SK-N-SH (cell line): ENCODE results near the gene SUPT4H1. TPM values are rescaled to one million over a fixed set of nuclear protein-coding genes. Genes with fewer than 3 reads are reported as not detected.

ENCODE experiments used
- CTCF ChIA-PET: fragments of 300-600, 350-600 bp; formaldehyde crosslinking; extraction: SDS; loops from one replicate; lab custom pipeline; 2021; lab: Yijun Ruan, JAX
- POLR2A ChIA-PET: fragments of 350-600 bp; sonication (Branson Sonifier 250); formaldehyde crosslinking; extraction: SDS; loops from one replicate; lab custom pipeline; 2020; ENCODE audit warnings: antibody characterized with exemption, inconsistent platforms; lab: Yijun Ruan, JAX
- DNase-seq: peaks from one replicate; pipeline ENCODE4 v3.0.0; 2012
- H2AFZ ChIP-seq: fragments of 200-600 bp; sonication (generic); 2 replicates; pipeline ENCODE4 v1.8.1; 2016; ENCODE audit warnings: antibody characterized with exemption, mild to moderate bottlenecking, low read depth
- H3F3A ChIP-seq: fragments of 200-600 bp; sonication (generic); replicated peaks from 2 replicates; pipeline ENCODE3; 2016; ENCODE audit warnings: antibody characterized with exemption, mild to moderate bottlenecking; ENCODE audit not compliant: insufficient read depth
- H3K27ac ChIP-seq, 2 experiments: fragments of 200-500 bp in 1 of 2; fragments of 200-600 bp in 1 of 2; sonication (Bioruptor generic) in 1 of 2; sonication (generic), shearing (Covaris generic) in 1 of 2; 2 replicates each; pipeline versions ENCODE4 v1.5.1 to v1.6.1; 2014 to 2016; ENCODE audit warnings: low read depth in 2 of 2, inconsistent platforms in 1 of 2, low read length in 1 of 2, mild to moderate bottlenecking in 1 of 2, mixed read lengths in 1 of 2
- H3K27me3 ChIP-seq: fragments of 200-600 bp; sonication (generic), shearing (Covaris generic); 2 replicates; pipeline ENCODE4 v1.6.1; 2016; ENCODE audit warnings: mixed run types; ENCODE audit not compliant: insufficient read depth
- H3K36me3 ChIP-seq, 2 experiments: fragments of 200-500 bp in 1 of 2; fragments of 200-600 bp in 1 of 2; sonication (Bioruptor generic) in 1 of 2; sonication (generic) in 1 of 2; replicated peaks in 1 of 2; 2 replicates each; pipeline versions ENCODE3 to v1.5.1; 2014 to 2016; ENCODE audit warnings: low read length in 1 of 2, mild to moderate bottlenecking in 1 of 2; ENCODE audit not compliant: insufficient read depth in 2 of 2, control insufficient read depth in 1 of 2
- H3K4me1 ChIP-seq, 2 experiments: fragments of 200-500 bp in 1 of 2; fragments of 200-600 bp in 1 of 2; sonication (Bioruptor generic) in 1 of 2; sonication (generic), shearing (Covaris generic) in 1 of 2; 2 replicates each; pipeline versions ENCODE4 v1.5.1 to v1.6.1; 2014 to 2016; ENCODE audit warnings: low read depth in 1 of 2, low read length in 1 of 2, mixed run types in 1 of 2; ENCODE audit not compliant: insufficient read depth in 2 of 2, control insufficient read depth in 1 of 2
- H3K4me2 ChIP-seq: fragments of 200-600 bp; sonication (generic), shearing (Covaris generic); 2 replicates; pipeline ENCODE4 v1.6.1; 2017; ENCODE audit warnings: mixed run types
- H3K4me3 ChIP-seq, 2 experiments: fragments of 200-500 bp in 1 of 2; fragments of 200-600 bp in 1 of 2; sonication (Bioruptor generic) in 1 of 2; sonication (generic), shearing (Covaris generic) in 1 of 2; 2 replicates each; pipeline versions ENCODE4 v1.5.1 to v1.8.1; 2014 to 2016; ENCODE audit warnings: low read depth in 2 of 2, inconsistent platforms in 1 of 2, low read length in 1 of 2, mild to moderate bottlenecking in 1 of 2, mixed read lengths in 1 of 2, moderate library complexity in 1 of 2
- H3K79me2 ChIP-seq: fragments of 200-600 bp; sonication (generic); 2 replicates; pipeline ENCODE4 v1.8.1; 2017; ENCODE audit warnings: mild to moderate bottlenecking; ENCODE audit not compliant: insufficient read depth
- H3K9ac ChIP-seq: fragments of 200-600 bp; sonication (generic); 2 replicates; pipeline ENCODE4 v1.6.1; 2017; ENCODE audit warnings: mixed run types
- H3K9me2 ChIP-seq: fragments of 200-600 bp; sonication (generic); 2 replicates; pipeline ENCODE4 v1.6.1; 2017; ENCODE audit warnings: mixed run types
- H3K9me3 ChIP-seq: fragments of 200-600 bp; sonication (generic); 2 replicates; pipeline ENCODE4 v1.6.1; 2017; ENCODE audit warnings: mixed run types, mild to moderate bottlenecking, moderate library complexity
- H4K20me1 ChIP-seq: fragments of 200-600 bp; sonication (generic); 2 replicates; pipeline ENCODE4 v1.6.1; 2017; ENCODE audit warnings: mild to moderate bottlenecking, mixed run types; ENCODE audit not compliant: insufficient read depth
- EZH2phosphoT487 ChIP-seq: fragments of 200-600 bp; sonication (generic); IDR thresholded peaks from 2 replicates; pipeline ENCODE4 v1.6.1; 2017; ENCODE audit warnings: low read depth, mixed run types, mild to moderate bottlenecking, antibody characterized with exemption, moderate library complexity, borderline replicate concordance
- FOXJ3 ChIP-seq: sonication (generic); formaldehyde crosslinking; IDR thresholded peaks from 2 replicates; pipeline ENCODE4 v1.5.1; 2020; ENCODE audit warnings: mild to moderate bottlenecking, missing genetic modification reagents
- GATA2 ChIP-seq: sonication (generic); formaldehyde crosslinking; IDR thresholded peaks from 2 replicates; pipeline ENCODE4 v1.5.0; 2020; ENCODE audit warnings: mild to moderate bottlenecking, missing genetic modification reagents
- JUND ChIP-seq: IDR thresholded peaks from 2 replicates; pipeline ENCODE4 v1.4.0; 2012
- MAX ChIP-seq: IDR thresholded peaks from 2 replicates; pipeline ENCODE4 v1.4.0; 2012; ENCODE audit warnings: low read depth
- NFIC ChIP-seq: IDR thresholded peaks from 2 replicates; pipeline ENCODE4 v1.4.0; 2012; ENCODE audit warnings: borderline replicate concordance
- NRF1 ChIP-seq: IDR thresholded peaks from 2 replicates; pipeline ENCODE4 v1.6.1; 2012; ENCODE audit warnings: low read depth, mild to moderate bottlenecking, low read length
- POLR2AphosphoS5 ChIP-seq: IDR thresholded peaks from 2 replicates; pipeline ENCODE4 v1.6.1; 2012; ENCODE audit warnings: low read depth, low read length
- RAD21 ChIP-seq: IDR thresholded peaks from 2 replicates; pipeline ENCODE4 v1.6.1; 2012; ENCODE audit warnings: mild to moderate bottlenecking, low read length
- RXRA ChIP-seq: IDR thresholded peaks from 2 replicates; pipeline ENCODE4 v1.4.0; 2012; ENCODE audit warnings: low read depth, mild to moderate bottlenecking, borderline replicate concordance
- SIN3A ChIP-seq: IDR thresholded peaks from 2 replicates; pipeline ENCODE4 v1.6.1; 2012; ENCODE audit warnings: low read depth, mild to moderate bottlenecking, low read length, moderate library complexity, borderline replicate concordance
- SMC3 ChIP-seq: IDR thresholded peaks from 2 replicates; pipeline ENCODE4 v1.6.1; 2012; ENCODE audit warnings: low read depth, low read length, improper control_type of control experiment
- TCF12 ChIP-seq: IDR thresholded peaks from 2 replicates; pipeline ENCODE4 v1.4.0; 2012
- YY1 ChIP-seq: IDR thresholded peaks from 2 replicates; pipeline ENCODE4 v1.4.0; 2012; ENCODE audit warnings: low read depth, mild to moderate bottlenecking
- ZBTB33 ChIP-seq: IDR thresholded peaks from 2 replicates; pipeline ENCODE4 v1.4.0; 2012; ENCODE audit warnings: low read depth, borderline replicate concordance
- WGBS: methylation state at CpG from one replicate; pipeline ENCODE4 v1.1.6; 2017; ENCODE audit warnings: low lambda C conversion rate; 5-methylcytosine and 5-hydroxymethylcytosine counted together
- polyA plus RNA-seq, 3 experiments: library from polyadenylated mRNA; depleted of rRNA; stranded (reverse); fragments of >200 nt; gene quantifications; 2 replicates each; pipeline ENCODE4 v1.2.3, GENCODE V29; 2012

SUPT4H1 gene
- polyA plus RNA-seq, 1 of the 3 experiments (the other 2 are of a cell fraction): 165 TPM

GRCh38 chr17:58348038-58348437 lies 4.0 kb downstream of the SUPT4H1 start (continued):
- TF ChIP-seq EZH2phosphoT487: no peak

GRCh38 chr17:58345500-58345899 lies 6.5 kb downstream of the SUPT4H1 start:
- POLR2A ChIA-PET: no interaction called here

DNA sequence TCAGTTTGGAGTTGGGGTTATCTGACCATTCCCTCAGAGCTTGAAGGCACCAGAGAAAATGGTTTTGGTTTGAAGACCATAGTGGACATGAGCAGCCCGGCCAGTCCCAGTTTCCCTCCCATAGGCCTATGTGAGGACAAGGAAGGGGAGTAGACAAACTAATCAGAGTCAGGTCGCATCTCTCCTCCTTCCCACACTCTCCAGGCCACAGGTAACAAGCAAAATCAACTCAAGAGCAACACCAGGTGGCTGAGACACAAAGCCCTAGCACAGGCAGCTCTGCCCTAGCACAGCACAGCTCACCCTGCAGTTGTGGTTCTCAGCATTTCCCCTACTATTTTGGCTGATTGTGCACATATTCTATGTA lies 7.2 kb downstream of the SUPT4H1 start:
- Histone ChIP-seq H3K9ac (no peak overlapping the region), H3K27me3 (no peaks in the 10 kb centered on the region), H3K36me3 (peaks cover 46 to 61% of the 10 kb centered on the region in 2 experiments), H3K9me2 (no peaks in the 10 kb centered on the region), H3K27ac (no peak overlapping the region), H3K9me3 (no peaks in the 10 kb centered on the region), H2AFZ (no peak overlapping the region), H3K4me2 (no peak overlapping the region), H4K20me1 (no peaks in the 10 kb centered on the region), H3K79me2 (no peaks in the 10 kb centered on the region), H3K4me1 (no peaks in the 10 kb centered on the region), H3K4me3 (no peak overlapping the region), H3F3A (peaks cover 11% of the 10 kb centered on the region)
- no peak for DNase-seq
- TF ChIP-seq RXRA (no peak), FOXJ3 (CRISPR knock-in tag) (no peak), JUND (no peak)
- POLR2A ChIA-PET: interaction anchor here (0.8 to 2.7 kb wide), 4 partner anchors 8 to 27 kb away, joined by 3 to 18 read pairs (median 6); partner anchors contain the start of gene SUPT4H1
- 94% methylated on average over 2 of the region's 2 CpGs for WGBS
- CTCF ChIA-PET: interaction anchor here (0.6 to 0.9 kb wide), 4 partner anchors 39 to 348 kb away, joined by 3 read pairs; no protein-coding TSS in a partner anchor

More at GRCh38 chr17:58345500-58345899, 6.5 kb downstream of the SUPT4H1 start:
- TF ChIP-seq SIN3A (no peak), NRF1 (no peak), TCF12 (no peak)
- peaks cover 54 to 62% of the 10 kb centered on the region in 2 experiments for H3K36me3 ChIP-seq
- H3F3A ChIP-seq: peaks cover 11% of the 10 kb centered on the region
- H3K27me3 ChIP-seq: no peaks in the 10 kb centered on the region
- H3K9me2 ChIP-seq: no peaks in the 10 kb centered on the region
- CTCF ChIA-PET: no interaction called here
- no peaks in the 10 kb centered on the region for H4K20me1 ChIP-seq
- WGBS: 78% methylated on average over 4 of the region's 4 CpGs
- peaks cover 1% of the 10 kb centered on the region; the same call in 1 of the 2 replicates for H3K79me2 ChIP-seq
- DNase-seq: no peak
- no peak overlapping the region for H3K4me3 ChIP-seq
- H3K4me2 ChIP-seq: no peak overlapping the region
- no peak overlapping the region for H3K9ac ChIP-seq
- H2AFZ ChIP-seq: no peak overlapping the region
- H3K9me3 ChIP-seq: no peaks in the 10 kb centered on the region
- no peak overlapping the region for H3K27ac ChIP-seq
- H3K4me1 ChIP-seq: no peaks in the 10 kb centered on the region

- H4K20me1 ChIP-seq: no peaks in the 10 kb centered on the region
- 85% methylated on average over 9 of the region's 9 CpGs for WGBS
- peaks cover 41 to 56% of the 10 kb centered on the region in 2 experiments for H3K36me3 ChIP-seq
- no peak overlapping the region for H3K9ac ChIP-seq
- H3K4me1 ChIP-seq: peaks cover 0 to 2% of the 10 kb centered on the region in 2 experiments; a peak in 1 of 4 replicates
- no peaks in the 10 kb centered on the region for H3K9me3 ChIP-seq
- CTCF ChIA-PET: interaction anchor here (0.6 to 1.9 kb wide), 6 partner anchors 9 to 347 kb away, joined by 3 to 5 read pairs (median 3); partner anchors contain the start of gene RNF43
- POLR2A ChIA-PET: interaction anchor here (0.8 to 2.7 kb wide), 4 partner anchors 8 to 27 kb away, joined by 3 to 18 read pairs (median 6); partner anchors contain the start of gene SUPT4H1
- H3K79me2 ChIP-seq: no peaks in the 10 kb centered on the region
- no peaks in the 10 kb centered on the region for H3K27me3 ChIP-seq
- no peak for DNase-seq
- no peak overlapping the region for H3K4me3 ChIP-seq
- TF ChIP-seq POLR2AphosphoS5 (no peak; the same call in none of the 2 replicates), GATA2 (CRISPR knock-in tag) (no peak), NFIC (no peak), SMC3 (no peak), SIN3A (no peak), YY1 (no peak), RAD21 (no peak), ZBTB33 (no peak), MAX (no peak)
- no peak overlapping the region for H3K27ac ChIP-seq
- no peaks in the 10 kb centered on the region for H3K9me2 ChIP-seq
- H2AFZ ChIP-seq: no peak overlapping the region
- H3F3A ChIP-seq: peaks cover 8% of the 10 kb centered on the region
- H3K4me2 ChIP-seq: no peak overlapping the region
Measured at GRCh38 chr17:58344047-58344790, 7.8 kb downstream of the SUPT4H1 start.
